GM12892 (cell line): Measurements from ENCODE around the gene WDR62.

Experiments
- POLR2A ChIP-seq: IDR thresholded peaks from 2 replicates; pipeline ENCODE4 v1.6.1; 2011; ENCODE audit warnings: low read depth, low read length, control low read depth
- POLR2AphosphoS5 ChIP-seq: IDR thresholded peaks from 2 replicates; pipeline ENCODE4 v1.6.1; 2011; ENCODE audit warnings: low read depth, low read length, control low read depth
- TAF1 ChIP-seq: IDR thresholded peaks from 2 replicates; pipeline ENCODE4 v1.6.1; 2011; ENCODE audit warnings: low read depth, mild to moderate bottlenecking, control low read depth, low read length, borderline replicate concordance

DNA sequence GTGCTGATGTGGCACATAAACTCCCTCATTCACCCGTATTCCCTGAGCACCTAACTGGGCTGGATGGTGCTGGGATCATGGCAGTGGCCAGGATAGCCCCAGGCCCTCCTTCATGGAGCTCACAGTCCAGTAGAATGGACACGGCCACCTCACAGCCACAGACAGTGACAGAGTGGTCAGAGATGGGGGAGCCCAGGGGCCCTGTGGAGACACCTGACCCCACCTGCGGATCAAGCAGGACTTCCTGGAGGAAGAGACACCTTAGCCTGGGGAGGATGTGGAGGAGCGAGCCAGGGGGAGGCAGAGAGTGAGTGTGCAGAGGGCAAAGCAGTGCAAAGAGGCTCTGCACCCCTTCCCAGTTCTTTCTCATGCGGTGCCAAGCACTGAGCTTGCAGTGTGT is 35.1 kb downstream of the WDR62 start:
- TF ChIP-seq POLR2A (no peak), POLR2AphosphoS5 (no peak), TAF1 (no peak)
